Jurkat, Clone E6-1 (cell line): ENCODE data around the gene TAF5L.
A peak's percentile ranks its signal among the peaks of the same experiment; 100 is the strongest.
"Not testable (repeated sequence)": the region's sequence is repeated elsewhere in the genome, so short reads cannot be mapped to it uniquely, and the experiment has no call there.

ENCODE experiments used
- DNase-seq: peaks from one replicate; pipeline ENCODE4 v3.0.0-alpha.2; 2011; ENCODE audit warnings: low read depth, low spot score
- H3K4me3 ChIP-seq: 2 replicates; pipeline ENCODE4 v1.5.1; 2011; ENCODE audit warnings: mild to moderate bottlenecking, low read length, control low read depth, moderate library complexity

The TAF5L gene

DNA sequence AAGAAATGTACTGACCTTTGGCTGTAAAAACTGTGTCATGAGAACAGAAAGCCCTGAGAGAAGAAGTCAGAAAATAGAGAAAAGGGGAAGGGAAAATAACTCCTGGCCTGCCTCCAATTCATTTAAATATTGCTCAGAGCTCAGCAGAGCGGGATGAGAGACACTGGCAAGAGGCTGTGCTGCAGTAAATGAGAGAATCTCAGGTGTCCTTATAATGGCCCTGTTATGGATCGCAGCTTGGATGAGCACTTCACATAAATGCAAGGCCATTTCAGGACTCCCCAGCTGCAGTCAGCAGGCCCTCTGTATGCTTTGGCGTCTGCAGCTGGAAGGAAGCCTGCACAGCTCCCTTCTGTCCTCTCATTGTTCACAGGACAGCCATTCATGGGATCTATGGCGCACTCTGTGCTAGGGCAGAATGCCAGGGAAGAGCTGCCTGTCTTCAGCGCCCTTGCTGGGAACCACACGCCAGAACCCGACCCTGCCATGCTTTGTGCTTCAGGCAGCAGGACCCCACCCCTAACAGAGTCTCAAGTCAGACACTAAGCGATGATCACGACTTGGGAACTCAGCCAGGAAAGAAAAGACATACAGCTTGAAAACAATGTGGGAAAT is 46.8 kb downstream of the TAF5L start:
- DNase-seq, result no peak
- no peak overlapping the region for H3K4me3 ChIP-seq

DNA sequence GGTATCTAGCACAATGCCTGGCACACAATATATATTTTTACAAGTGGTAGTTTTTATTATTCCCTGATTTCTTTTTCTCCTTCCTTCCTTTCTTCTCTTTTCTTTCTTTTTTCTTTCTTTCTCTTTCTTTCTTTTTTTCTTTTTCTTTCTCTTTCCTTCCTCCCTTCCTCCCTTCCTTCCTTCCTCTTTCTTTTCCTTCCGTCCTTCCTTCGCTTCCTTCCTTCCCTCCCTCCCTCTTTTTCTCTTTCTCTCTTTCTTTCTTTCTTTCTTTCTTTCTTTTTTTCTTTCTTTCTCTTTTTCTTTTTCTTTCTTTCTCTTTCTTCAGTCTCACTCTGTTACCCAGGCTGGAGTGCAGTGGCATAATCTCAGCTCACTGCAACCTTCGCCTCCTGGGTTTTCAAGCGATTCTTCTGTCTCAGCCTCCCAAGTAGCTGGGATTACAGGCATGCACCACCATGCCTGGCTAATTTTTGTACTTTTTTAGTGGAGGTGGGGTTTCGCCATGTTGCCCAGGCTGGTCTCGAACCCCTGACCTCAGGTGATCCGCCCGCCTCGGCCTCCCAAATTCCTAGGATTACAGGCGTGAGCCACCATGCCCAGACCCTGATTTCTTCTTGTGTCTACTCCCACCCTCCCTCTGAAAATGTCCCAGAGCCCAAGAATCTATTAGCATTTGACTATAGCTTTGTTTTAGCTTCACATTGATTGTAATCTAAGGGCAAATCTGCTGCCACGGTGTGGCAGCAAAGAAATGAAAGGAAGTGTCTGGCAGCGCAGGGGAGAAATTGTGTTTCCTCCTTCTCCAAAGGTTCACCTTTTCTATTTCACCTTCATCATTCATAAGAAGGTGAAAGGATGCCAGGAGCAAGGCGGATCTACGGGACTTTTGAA is 47.5 kb downstream of the TAF5L start:
- no peak for DNase-seq
- no peak overlapping the region for H3K4me3 ChIP-seq

DNA sequence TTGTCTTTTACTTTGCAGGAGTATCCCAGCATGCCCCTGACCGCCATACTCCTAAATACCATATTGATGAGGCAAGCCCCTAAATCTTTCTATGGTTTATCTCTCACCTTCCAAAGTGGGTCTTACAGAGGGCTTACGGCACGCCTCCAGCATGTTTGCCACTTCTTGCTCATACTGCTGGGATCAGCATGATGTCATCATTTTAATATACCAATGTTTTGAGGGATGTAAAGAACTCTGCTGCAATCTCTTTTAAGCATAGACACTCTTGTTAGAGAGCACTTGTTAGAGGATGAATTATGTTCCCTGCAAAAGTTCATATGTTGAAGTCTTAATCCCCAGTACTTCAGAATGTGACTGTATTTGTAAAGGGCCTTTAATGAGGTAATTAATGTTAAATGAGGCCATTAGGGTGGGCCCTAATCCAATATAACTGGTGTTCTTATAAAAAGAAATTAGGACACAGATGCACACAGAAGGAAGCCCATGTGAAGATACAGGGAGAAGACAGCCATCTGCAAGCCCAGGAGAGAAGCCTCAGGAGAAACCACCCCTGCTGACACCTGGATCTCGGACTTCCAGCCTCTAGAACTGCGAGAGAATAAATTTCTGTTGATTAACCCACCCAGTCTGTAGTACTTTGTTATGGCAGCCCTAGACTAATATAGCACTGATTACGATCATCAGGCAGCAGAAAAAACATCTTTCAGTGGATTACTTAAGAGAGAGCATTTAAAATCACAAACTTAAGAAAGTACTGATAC is 51.1 kb downstream of the TAF5L start:
- DNase-seq, result no peak
- H3K4me3 ChIP-seq, result no peak overlapping the region

DNA sequence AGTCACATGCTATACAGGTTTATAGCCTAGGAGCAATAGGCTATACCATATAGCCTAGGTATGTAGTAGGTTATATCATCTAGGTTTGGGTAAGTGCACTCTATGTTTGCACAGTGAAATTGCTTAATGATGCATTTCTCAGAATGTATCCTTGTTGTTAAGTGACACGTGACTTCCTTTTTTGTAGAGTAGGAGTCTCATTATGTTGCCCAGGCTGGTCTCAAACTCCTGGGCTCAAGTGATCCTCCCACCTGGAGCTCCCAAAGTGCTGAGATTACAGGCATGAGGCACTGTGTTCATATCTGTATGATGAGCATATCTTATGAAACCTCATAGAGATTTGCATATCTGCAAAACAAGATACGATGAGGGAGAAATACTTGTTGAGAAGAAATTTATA is 53.6 kb downstream of the TAF5L start:
- H3K4me3 ChIP-seq, result no peak overlapping the region
- no peak for DNase-seq

DNA sequence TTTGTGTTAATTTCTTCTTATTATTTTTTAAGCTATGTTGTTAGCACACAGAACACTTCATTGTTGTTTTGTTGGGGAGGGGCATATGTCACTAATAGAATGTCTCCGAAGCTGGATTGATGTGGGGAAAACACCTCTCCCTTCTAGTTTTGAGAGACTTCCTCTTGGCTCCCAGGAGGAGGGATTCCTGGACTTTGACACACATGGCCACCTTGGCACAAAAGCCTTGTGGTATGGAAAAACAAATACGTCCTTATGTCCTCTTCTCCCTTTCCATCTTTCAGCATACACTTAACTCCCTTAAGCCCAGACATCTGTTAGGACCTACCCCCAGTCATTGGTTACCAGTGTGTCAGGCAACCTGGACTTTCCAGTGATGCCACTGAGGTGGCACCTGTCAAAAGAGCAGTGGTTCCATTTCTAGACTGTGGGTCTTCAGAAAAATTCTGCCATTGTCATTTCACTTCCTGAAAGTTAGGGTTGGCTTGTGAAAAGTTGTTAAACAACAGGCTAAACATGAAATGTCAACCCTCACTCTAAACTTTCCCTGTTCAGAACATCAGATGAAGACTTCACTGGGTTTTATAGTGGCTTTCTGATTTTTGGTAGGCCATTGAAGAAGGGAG is 54.9 kb downstream of the TAF5L start:
- H3K4me3 ChIP-seq, result no peak overlapping the region
- no peak for DNase-seq

DNA sequence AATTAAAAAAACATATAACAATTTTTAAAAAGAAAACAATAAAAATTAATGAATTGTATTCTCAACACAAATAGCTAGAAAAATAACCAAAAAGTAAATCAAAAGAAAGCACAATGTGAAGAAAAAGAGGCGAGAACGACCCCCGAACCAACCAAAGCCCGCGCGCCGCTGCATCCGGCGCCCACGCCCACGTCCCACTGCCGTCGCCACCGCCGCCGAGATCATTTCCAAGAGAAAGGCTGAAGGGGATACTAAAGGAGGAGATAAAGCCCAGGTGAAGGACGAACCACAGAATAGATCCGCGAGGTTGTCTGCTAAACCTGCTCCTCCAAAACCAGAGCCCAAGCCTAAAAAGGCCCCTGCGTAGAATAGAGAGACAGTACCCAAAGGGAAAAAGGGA is 55.6 kb downstream of the TAF5L start:
- H3K4me3 ChIP-seq, result no peak overlapping the region
- DNase-seq, result no peak

DNA sequence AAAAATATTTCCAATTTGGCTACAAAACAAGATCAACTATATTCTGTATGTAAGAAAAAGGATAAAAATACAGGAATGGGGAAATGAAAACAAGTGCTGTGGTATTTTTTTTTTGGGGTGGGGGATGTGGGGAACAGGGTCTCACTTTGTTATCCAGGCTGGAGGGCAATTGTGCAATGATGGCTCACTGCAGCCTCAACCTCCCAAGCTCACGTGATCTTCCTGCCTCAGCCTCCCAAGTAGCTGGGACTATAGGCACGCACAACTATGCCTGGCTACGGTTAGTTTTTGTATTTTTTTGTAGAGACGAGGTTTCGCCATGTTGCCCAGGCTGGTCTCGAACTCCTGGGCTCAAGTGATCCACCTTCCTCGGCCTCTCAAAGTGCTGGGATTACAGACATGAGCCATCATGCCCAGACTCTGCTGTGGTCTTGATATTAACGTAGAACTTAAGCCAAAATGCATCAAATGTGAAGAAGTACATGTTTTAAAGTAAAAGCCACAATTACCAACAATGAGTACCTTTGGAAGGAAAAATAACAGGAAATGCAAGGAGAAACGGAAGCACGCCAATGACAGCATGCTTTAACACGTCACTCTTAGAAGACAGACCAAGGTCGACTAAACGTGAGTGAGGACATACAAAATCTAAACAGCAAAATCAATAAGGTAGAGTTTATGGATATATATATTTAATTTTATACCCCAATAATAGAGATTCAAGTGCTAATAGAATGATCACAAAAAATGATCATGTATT is 58.6 kb downstream of the TAF5L start:
- DNase-seq, result no peak
- no peak overlapping the region for H3K4me3 ChIP-seq

DNA sequence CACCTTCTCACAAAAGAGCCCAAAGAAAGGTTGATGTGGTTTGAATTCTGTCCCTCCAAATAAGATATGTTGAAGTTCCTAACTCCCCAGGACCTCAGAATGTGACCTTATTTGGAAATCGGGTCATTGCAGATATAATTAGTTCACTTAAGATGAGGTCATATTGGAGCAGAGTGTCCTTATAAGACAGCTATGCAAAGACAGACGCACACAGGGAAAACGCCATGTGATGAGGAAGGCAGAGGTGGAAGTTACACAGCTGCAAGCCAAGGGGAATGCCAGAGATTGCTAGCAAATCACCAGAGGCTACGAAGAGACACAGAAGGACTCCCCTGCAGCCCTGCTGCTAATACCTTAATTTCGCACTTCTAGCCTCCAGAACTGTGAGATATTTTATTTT is 62.2 kb downstream of the TAF5L start:
- no peak for DNase-seq
- H3K4me3 ChIP-seq, result no peak overlapping the region

DNA sequence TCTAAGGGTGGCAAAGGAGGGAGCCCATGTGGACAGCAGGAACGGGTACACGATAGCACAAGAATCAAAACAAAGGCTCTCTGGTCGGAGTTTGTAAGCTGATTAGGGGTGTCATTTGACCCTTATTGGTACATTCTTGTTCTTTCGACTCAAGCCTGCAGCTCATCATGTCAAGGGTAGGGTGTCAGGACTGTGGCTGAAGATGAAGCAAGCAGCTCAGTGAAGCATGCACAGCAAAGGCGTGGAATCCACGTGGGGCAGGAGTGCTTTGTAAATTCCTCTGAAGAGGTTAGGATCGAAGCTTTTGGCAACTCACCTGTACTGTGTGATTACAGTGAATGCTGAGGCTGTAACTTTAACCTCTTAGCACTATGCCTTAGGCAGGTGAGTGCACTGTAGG is 62.7 kb downstream of the TAF5L start:
- no peak overlapping the region for H3K4me3 ChIP-seq
- DNase-seq, result no peak

DNA sequence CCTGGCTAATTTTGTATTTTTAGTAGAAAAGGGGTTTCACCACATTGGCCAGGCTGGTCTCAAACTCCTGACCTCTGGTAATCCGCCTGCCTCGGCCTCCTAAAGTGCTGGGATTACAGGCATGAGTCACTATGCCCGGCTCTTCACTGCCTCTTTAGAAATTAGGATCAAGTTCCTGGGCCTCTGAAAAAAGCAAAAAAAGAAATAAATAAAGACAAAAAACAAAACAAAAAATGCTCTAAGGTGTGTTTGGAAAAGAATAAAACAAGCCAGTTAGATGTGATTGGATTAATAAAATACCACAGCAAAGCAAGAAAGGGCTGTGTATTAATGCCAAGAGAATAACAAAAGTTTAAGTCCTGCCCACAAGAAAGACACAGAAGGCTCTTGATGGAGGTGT is 63.2 kb downstream of the TAF5L start:
- DNase-seq, result no peak

DNA sequence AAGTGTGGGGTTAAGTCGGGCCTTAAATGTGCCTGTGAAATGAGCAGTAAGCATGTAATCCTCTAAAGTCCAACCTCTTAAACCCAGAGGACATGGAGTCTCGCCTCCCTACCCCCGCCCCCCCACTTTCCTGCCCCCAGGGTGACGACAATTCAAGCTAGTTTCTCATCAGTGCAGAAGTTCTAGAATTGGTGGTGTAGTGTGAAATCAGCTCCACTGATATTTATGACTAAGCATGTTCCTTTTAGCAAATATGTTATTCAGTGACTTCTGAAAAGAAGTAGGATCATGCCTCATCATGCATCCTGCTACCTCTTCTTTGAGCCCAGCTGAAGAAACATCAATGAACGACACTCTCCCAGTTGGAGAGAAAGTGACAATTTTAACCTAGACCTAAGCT is 64.8 kb downstream of the TAF5L start:
- no peak overlapping the region for H3K4me3 ChIP-seq
- no peak for DNase-seq

More for the DNA sequence above, 63.2 kb downstream of the TAF5L start:
- H3K4me3 ChIP-seq, result no peak overlapping the region

DNA sequence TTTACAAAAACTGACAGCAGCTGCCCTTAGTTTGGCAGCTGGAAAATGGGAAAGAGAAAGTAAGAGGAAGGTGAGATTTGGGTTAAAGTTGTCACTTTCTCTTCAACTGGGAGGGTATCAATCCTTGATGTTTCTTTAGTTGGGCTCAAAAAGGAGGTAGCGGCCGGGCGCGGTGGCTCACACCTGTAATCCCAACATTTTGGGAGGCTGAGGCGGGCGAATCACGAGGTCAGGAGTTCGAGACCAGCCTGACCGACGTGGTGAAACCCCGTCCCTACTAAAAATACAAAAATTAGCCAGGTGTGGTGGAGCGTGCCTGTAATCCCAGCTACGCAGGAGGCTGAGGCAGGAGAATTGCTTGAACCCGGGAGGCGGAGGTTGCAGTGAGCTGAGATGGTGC is 65.8 kb downstream of the TAF5L start:
- not testable (repeated sequence) for DNase-seq, H3K4me3 ChIP-seq

DNA sequence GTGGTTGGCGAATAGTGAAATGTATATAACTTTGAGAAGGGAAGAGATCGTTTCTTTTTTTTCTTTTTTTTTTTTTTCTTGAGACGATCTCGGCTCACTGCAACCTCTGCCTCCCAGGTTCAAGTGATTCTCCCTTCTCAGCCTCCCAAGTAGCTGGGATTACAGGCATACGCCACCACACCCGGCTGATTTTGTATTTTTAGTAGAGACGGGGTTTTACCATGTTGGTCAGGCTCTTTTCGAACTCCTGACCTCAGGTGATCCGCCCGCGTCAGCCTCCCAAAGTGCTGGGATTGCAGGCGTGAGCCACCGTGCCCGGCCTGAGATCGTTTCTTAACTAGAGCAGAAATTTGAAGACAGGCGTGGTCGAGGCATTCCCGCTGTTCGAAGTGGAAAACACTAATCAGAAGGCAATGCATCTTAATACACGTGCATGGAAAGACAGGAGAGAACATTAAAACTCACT is 66.6 kb downstream of the TAF5L start:
- peak overlapping the region; percentile 69 for H3K4me3 ChIP-seq
- not testable (repeated sequence) for DNase-seq

DNA sequence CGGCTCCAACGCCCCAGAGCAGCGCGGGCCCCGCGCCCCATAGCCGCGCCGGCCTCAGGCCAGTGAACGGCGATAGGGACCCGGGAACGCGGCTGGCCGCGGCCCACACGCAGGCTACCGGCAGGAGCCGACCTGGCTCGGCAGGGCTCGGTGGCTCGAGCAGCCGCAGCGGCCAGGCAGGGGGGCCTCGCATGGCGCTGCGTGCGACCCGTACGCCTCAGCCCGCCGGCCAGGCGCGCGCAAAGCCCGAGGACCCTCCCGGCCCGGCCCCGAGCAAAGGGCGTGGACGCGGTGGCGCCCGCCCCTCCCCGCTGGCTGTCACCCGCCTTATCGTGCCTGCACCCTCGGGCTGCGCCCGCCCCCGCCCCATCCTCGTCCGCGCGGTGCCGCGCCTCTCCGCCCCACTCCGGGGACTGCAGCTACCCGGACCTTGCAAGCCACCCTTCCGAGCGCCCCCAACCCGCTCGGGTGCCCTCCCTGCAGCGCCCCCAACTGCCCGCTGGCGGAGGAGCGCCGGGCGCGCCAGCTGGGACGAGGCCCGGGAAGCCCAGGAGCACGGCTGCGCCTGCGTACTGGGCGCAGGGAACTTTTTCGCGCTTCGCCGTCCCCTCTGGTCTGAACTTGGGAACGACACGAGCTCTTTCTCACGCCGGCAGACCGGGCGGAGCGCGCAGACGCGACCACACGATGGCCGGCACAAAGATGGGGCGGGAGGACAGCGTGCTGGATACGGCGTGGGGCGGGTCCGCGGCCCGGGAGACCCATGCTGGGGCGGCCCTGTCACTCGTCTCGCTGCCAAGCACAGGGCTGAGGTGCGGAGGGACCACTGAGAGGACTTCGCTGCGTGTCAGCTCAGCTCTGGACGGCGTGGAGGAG is 67.2 kb downstream of the TAF5L start, which contains the start of gene ABCB10:
TSS of gene ABCB10 (minus strand) at position 248 of the 876 bp plus-strand sequence. CDS start at position 193, 55 bp downstream.
- peak; percentile 88 for DNase-seq
- peak within 1 kb of the TSS; percentile 69 for H3K4me3 ChIP-seq

DNA sequence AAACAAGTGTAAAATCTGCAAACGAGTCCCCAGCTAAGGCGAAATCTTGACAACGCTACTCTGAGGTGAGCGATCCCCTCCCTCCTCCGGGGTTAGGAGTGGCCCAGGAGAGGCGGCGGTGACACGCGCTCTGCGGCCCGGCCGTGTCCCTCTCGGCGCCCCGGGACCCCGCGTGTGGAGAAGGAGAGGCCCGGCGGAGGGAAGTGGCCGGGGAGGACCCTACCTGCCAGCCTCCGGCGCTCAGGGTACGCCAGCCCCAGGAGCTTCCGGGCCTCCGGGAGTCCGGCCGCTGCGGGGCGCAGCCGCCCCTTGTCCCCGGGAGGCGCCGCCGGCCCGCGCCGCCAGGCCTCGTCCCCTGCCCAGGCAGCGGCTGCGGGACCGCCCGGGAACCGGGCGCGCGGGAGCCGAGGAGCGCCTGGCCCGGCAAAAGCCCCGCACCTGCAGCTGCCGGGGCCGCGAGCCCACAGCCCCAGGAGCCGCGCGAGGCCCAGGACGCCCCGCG is 68.0 kb downstream of the TAF5L start:
- peak overlapping the region; percentile 69 for H3K4me3 ChIP-seq
- no peak for DNase-seq

DNA sequence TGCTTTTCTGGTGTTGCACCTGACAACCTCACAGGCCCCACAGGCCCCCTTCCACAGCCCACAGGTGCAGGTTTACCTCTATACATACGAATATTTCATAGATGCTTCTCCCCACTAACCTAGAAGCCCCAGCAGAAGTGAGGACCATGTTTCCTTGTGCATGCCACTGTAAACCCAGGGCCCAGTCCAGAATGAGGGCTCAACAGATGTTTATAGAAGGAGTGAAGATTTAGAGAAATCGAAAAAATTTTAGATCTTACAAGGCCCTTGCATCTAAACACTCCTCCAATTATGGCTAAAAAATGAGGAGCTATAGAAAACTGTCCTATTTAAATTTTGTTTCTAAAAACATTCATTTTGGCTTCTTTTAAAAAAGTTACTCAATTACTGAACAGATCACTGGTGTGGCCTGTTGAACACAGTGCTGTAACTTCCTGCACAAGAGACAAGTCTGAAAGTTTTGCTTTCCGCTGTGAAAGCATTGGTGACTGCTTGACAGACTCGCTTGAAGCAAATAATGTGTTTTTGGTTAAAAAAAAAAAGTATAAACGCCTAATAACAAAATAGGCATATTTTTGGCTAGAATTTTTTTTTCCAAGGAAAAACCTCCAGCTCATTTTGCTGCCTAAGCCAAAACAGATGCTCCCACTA is 68.6 kb downstream of the TAF5L start:
- DNase-seq, result no peak
- peak overlapping the region; percentile 69 for H3K4me3 ChIP-seq
